Stimulated activated CD4-positive, alpha-beta T cell treated with anti-CD3 and anti-CD28 coated beads, Interleukin-4, amount 100 ng/mL, for 24 hours (primary cell): Measurements from ENCODE around the gene NFKB1.
"Not testable (repeated sequence)": the region's sequence is repeated elsewhere in the genome, so short reads cannot be mapped to it uniquely, and the experiment has no call there.

ENCODE experiments used
- DNase-seq: peaks from one replicate; pipeline ENCODE4 v3.0.0-alpha.2; 2020

Gene NFKB1

GRCh38 chr4:102604222-102604940 is 103.2 kb downstream of the NFKB1 start:
- no peak for DNase-seq

GRCh38 chr4:102606261-102606660 is 105.1 kb downstream of the NFKB1 start:
- DNase-seq: no peak

GRCh38 chr4:102606846-102607450 is 105.8 kb downstream of the NFKB1 start:
- DNase-seq: no peak

- DNase-seq: no peak
Observed at GRCh38 chr4:102608190-102608589, 107.0 kb downstream of the NFKB1 start.

GRCh38 chr4:102610007-102610406 is 108.8 kb downstream of the NFKB1 start:
- DNase-seq: no peak

GRCh38 chr4:102610476-102610875 is 109.3 kb downstream of the NFKB1 start:
- DNase-seq: no peak

- DNase-seq: no peak
Observed at GRCh38 chr4:102612210-102612609, 111.1 kb downstream of the NFKB1 start.

- DNase-seq: peak; percentile 60
Observed at GRCh38 chr4:102612824-102613366, 111.7 kb downstream of the NFKB1 start.

GRCh38 chr4:102614801-102615200 is 113.6 kb downstream of the NFKB1 start:
- DNase-seq: no peak

- no peak for DNase-seq
Observed at GRCh38 chr4:102616636-102617035, 115.5 kb downstream of the NFKB1 start.

- DNase-seq: not testable (repeated sequence)
Observed at GRCh38 chr4:102619021-102619420, 117.9 kb downstream of the NFKB1 start.

- DNase-seq: peak; percentile 44
Observed at GRCh38 chr4:102619776-102620631, 118.8 kb downstream of the NFKB1 start.

- DNase-seq: no peak
Observed at GRCh38 chr4:102620697-102621497, 119.7 kb downstream of the NFKB1 start.

- DNase-seq: no peak
Observed at GRCh38 chr4:102623622-102624021, 122.5 kb downstream of the NFKB1 start.

- no peak for DNase-seq
Observed at GRCh38 chr4:102624505-102624904, 123.3 kb downstream of the NFKB1 start.

- peak; percentile 68 for DNase-seq
Observed at GRCh38 chr4:102625232-102625930, 124.2 kb downstream of the NFKB1 start.

- peak; percentile 61 for DNase-seq
Observed at GRCh38 chr4:102627831-102628523, 126.8 kb downstream of the NFKB1 start.

- no peak for DNase-seq
Observed at GRCh38 chr4:102629673-102630072, 128.5 kb downstream of the NFKB1 start.

- no peak for DNase-seq
Observed at GRCh38 chr4:102631616-102632015, 130.5 kb downstream of the NFKB1 start.

- DNase-seq: no peak
Observed at GRCh38 chr4:102632241-102633065, 131.3 kb downstream of the NFKB1 start.
